ENCODE measurements around the gene POC1A.
A peak's percentile ranks its signal among the peaks of the same experiment; 100 is the strongest.

The POC1A gene

GRCh38 chr3:52150860-52151259 lies 3.4 kb downstream of the POC1A start:
- no peak for DNase-seq (ENCODE audit: low spot score)

GRCh38 chr3:52150357-52150756 lies 3.9 kb downstream of the POC1A start:
- no peak for DNase-seq (ENCODE audit: low spot score)

- DNase-seq (ENCODE audit: low spot score) = no peak
Measured at GRCh38 chr3:52149726-52150125, 4.5 kb downstream of the POC1A start.

GRCh38 chr3:52149021-52149420 lies 5.2 kb downstream of the POC1A start:
- DNase-seq (ENCODE audit: low spot score) = no peak

GRCh38 chr3:52147804-52148203 lies 6.4 kb downstream of the POC1A start:
- DNase-seq (ENCODE audit: low spot score) = no peak

GRCh38 chr3:52146811-52147210 lies 7.4 kb downstream of the POC1A start:
- no peak for DNase-seq (ENCODE audit: low spot score)

- DNase-seq (ENCODE audit: low spot score) = no peak
Measured at GRCh38 chr3:52146189-52146588, 8.0 kb downstream of the POC1A start.

GRCh38 chr3:52145736-52146110 lies 8.5 kb downstream of the POC1A start:
- no peak for DNase-seq (ENCODE audit: low spot score)

GRCh38 chr3:52144796-52145735 lies 9.2 kb downstream of the POC1A start:
- DNase-seq (ENCODE audit: low spot score) = no peak

- DNase-seq (ENCODE audit: low spot score) = peak; percentile 68
Measured at GRCh38 chr3:52144034-52144795, 10.0 kb downstream of the POC1A start.

- no peak for DNase-seq (ENCODE audit: low spot score)
Measured at GRCh38 chr3:52143616-52144015, 10.6 kb downstream of the POC1A start.

GRCh38 chr3:52143156-52143555 lies 11.1 kb downstream of the POC1A start:
- no peak for DNase-seq (ENCODE audit: low spot score)

GRCh38 chr3:52141751-52142150 lies 12.5 kb downstream of the POC1A start:
- no peak for DNase-seq (ENCODE audit: low spot score)

GRCh38 chr3:52140769-52141168 lies 13.5 kb downstream of the POC1A start:
- DNase-seq (ENCODE audit: low spot score) = no peak

GRCh38 chr3:52140000-52140399 lies 14.2 kb downstream of the POC1A start:
- no peak for DNase-seq (ENCODE audit: low spot score)

GRCh38 chr3:52137311-52137710 lies 16.9 kb downstream of the POC1A start:
- DNase-seq (ENCODE audit: low spot score) = no peak

- no peak for DNase-seq (ENCODE audit: low spot score)
Measured at GRCh38 chr3:52136513-52136912, 17.7 kb downstream of the POC1A start.

GRCh38 chr3:52135332-52135731 lies 18.9 kb downstream of the POC1A start:
- DNase-seq (ENCODE audit: low spot score) = no peak

GRCh38 chr3:52134761-52135160 lies 19.5 kb downstream of the POC1A start:
- peak; percentile 24 for DNase-seq (ENCODE audit: low spot score)

- no peak for DNase-seq (ENCODE audit: low spot score)
Measured at GRCh38 chr3:52132930-52133329, 21.3 kb downstream of the POC1A start.

GRCh38 chr3:52132041-52132440 lies 22.2 kb downstream of the POC1A start:
- DNase-seq (ENCODE audit: low spot score) = no peak

- no peak for DNase-seq (ENCODE audit: low spot score)
Measured at GRCh38 chr3:52130966-52131622, 23.1 kb downstream of the POC1A start.
